ENCODE data around the gene DDX54.

DNA sequence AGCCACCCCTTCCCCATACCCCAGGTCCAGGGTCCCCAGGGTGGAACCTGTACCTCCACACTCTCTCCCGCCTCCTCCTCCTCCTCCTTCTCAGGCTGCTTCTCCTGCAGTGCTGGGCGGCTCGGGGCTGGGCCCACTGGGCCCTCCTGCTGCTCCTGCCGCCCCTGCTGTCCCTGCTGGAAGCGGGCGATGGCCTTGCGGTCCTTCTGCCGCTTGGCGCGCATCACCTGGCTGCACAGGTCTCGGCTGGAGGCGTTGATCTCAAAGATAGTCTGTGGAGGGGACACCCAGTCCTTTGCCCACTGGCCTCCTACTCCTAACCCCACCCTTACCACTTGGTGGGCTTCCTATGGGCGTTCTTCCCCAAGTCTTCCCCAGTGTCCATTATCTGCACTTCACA lies 21.3 kb downstream of the DDX54 start:
- TF ChIP-seq, protein P1, sequence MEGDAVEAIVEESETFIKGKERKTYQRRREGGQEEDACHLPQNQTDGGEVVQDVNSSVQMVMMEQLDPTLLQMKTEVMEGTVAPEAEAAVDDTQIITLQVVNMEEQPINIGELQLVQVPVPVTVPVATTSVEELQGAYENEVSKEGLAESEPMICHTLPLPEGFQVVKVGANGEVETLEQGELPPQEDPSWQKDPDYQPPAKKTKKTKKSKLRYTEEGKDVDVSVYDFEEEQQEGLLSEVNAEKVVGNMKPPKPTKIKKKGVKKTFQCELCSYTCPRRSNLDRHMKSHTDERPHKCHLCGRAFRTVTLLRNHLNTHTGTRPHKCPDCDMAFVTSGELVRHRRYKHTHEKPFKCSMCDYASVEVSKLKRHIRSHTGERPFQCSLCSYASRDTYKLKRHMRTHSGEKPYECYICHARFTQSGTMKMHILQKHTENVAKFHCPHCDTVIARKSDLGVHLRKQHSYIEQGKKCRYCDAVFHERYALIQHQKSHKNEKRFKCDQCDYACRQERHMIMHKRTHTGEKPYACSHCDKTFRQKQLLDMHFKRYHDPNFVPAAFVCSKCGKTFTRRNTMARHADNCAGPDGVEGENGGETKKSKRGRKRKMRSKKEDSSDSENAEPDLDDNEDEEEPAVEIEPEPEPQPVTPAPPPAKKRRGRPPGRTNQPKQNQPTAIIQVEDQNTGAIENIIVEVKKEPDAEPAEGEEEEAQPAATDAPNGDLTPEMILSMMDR (IDR thresholded peaks at IDR 0.05; ENCODE audit: low read length): no peak
- TF ChIP-seq EZH2 (IDR thresholded peaks at IDR 0.05; ENCODE audit: borderline replicate concordance, low read length): no peak
